Measurements from ENCODE around the gene PEA15. TPM values are rescaled to one million over a fixed set of nuclear protein-coding genes. Genes with fewer than 3 reads are reported as not detected.

Gene PEA15
- total and polyA plus RNA-seq, 2 of the 8 experiments (the other 6 are each of a cell fraction or from before 2014, with no cell fraction given), result 71.3 to 75.1 TPM

DNA sequence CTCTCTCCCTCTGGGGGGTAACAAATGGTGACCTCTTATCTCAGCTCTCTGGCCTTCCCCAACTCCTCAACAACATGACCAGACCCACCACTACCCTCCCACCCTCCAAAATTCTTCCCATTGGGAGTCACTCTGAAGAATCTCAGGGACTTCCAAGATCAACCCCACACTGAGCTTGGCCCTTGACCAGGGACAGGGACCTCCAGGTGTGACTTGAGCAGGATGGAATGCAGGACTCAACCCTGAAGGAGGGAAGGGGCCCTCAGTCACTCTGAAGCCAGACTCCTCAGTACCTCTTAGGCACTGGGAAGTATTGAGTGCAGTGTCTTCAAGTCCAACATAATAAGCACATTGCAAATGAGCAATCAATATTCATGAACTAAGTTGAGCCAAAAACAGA lies 12.9 kb upstream of the PEA15 start (continued):
- TF ChIP-seq GABPA (IDR thresholded peaks at IDR 0.05; ENCODE audit: borderline replicate concordance, insufficient read depth, low read length), result no peak
